SIG-M5 treated with dmso at 0.1 percent for 504 hours (cell line): ENCODE data around the gene NLRP1.
"Not testable (repeated sequence)": the region's sequence is repeated elsewhere in the genome, so short reads cannot be mapped to it uniquely, and the experiment has no call there.

Experiments used
- DNase-seq: peaks from one replicate; lab custom pipeline; 2025; ENCODE audit not compliant: unreplicated experiment; lab: John Stamatoyannopoulos, UW

NLRP1 gene

DNA sequence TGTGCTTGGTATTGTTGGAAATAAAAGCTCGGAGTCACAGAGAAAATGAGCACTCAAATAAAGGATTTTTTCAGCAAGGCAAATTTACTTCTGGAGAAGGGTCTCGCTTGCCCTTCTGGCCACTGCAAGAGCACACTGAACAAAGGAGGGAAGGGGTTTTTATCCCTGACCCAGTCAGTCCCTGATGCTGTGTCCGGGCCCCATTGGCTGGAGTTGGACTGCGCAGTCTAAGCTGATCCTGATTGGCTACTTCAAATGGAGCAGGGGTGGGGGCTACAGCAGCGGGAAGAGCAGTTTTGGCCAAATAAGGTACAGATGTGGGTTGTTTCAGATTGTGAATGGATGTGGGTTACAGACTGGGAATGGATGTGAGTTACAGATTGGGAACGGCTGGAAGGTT, 4.3 kb upstream of the NLRP1 start:
- no peak for DNase-seq

DNA sequence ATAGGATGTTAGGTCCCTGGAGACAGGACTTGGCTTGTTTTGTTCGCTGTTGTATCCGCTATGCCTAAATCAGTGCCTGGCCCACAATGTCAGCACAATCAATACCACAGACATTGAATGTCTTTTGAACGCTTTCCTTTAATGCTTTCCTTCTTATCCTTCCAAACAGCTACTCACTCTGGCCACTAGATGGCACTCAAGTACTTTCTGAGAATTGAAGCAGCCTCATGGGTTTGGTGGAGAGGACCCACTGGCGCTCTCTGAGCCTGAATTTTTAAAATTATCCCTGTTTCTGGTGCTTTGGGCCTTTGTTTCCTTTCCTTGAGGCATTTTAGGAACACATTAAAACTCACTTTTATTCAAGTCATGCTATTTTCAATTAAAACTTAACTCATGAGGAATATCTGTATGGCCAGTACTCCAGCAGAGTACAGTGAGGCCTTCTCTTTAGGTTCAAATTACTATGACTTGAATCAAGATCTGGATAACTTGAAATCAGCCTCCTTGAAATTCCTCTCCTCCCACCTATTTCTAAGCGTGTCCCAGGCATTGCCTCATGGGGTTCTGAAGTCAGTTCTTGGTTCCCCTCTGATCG, 3.2 kb upstream of the NLRP1 start:
- DNase-seq = peak; percentile 71

DNA sequence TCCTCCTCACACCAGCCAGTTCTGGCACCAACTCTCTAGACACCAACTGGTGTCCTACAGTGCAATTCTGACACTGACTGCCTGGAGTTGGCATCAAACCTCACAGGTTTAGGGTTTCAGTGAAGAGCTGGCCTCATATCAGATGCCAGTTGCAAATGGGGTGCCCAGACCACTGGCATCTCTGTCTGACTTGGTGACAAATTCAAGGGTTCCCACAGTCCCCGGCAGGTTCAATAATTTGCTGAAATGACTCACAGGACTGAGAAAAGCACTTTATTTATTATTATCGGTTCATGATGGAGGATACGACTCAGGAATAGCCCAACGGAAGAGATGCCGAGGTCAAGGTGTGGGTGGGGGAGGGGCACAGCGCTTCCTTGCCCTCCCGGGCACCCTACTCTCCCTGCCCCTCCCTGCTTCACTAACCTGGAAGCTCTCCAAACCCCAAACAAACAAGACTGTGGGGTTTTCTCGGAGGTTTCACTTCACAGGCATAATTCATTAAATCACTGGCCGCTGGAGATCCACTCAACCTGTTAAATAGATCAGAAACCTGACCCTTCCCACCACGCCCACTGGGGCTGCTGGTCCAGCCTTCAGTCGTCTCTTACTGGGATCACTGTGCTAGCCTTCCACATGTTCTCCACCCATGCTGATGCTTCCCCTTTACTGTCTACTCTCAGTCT, 1.7 kb upstream of the NLRP1 start:
- DNase-seq = no peak

DNA sequence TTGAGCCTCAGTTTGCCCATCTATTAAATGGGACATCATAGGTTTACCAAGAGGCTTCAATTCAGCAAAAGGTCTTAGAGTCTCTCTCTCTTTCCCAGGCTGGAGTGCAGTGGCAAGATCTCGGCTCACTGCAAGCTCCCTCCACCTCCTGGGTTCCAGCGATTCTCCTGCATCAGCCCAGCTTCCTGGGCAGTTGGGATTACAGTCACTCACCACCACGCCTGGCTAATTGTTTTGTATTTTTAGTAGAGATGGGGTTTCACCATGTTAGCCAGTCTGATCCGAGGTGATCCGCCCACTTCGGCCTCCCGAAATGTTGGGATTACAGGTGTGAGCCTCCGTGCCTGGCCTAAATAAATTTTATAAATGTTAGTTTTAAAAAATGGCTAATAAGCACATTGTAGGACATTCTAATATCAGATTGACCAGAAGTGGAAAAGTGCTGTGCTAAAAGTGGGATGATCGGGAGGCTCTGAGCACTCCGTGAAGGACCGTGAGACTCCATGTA, 1.0 kb upstream of the NLRP1 start:
- DNase-seq = no peak

DNA sequence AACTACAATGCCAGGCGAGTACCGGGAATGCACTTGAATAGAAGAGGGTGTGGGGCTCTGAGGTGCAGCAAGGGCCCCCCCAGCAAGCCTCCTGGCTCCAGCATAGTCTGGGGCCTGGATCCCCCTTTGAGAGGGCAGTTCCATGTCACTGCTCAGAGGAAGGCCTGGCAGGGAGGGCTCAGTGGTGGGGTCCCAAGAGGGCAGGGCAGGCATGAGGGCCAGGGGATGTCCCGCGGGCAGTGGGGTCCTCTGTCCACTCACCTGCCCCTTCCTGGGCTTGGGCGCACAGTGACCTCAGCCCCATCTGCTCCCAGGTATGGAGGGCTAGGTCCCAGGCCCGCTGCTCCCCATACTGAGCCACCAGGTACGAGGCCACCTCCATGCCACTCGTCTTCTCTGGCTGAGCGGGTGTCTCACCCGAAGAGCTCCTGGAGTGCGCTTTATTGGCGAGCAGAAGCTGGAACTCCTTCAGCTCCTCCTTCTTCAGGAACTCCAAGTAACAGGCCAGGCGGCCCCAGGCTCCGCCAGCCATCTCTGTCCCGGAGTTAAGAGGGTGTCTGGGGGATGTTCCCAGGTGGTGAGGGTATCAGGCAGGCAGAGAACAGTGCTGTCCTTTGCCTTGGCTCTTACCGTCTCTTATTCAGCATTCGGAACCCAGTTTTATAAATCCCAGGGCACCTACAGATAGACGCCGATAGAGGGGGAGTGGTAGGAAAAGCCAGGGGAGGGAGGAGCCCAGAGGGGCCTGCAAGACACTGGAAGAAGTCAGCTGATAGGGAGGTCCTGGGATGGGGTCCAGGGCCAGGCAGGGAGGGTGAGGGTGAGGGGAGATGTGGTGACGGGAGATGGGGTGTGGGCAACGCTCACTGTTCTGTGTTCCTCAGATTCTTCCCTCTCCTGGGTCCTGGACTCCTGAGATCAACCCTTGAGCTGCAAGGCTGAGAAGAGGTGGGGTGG, 605 bp downstream of the NLRP1 start:
- DNase-seq = no peak

DNA sequence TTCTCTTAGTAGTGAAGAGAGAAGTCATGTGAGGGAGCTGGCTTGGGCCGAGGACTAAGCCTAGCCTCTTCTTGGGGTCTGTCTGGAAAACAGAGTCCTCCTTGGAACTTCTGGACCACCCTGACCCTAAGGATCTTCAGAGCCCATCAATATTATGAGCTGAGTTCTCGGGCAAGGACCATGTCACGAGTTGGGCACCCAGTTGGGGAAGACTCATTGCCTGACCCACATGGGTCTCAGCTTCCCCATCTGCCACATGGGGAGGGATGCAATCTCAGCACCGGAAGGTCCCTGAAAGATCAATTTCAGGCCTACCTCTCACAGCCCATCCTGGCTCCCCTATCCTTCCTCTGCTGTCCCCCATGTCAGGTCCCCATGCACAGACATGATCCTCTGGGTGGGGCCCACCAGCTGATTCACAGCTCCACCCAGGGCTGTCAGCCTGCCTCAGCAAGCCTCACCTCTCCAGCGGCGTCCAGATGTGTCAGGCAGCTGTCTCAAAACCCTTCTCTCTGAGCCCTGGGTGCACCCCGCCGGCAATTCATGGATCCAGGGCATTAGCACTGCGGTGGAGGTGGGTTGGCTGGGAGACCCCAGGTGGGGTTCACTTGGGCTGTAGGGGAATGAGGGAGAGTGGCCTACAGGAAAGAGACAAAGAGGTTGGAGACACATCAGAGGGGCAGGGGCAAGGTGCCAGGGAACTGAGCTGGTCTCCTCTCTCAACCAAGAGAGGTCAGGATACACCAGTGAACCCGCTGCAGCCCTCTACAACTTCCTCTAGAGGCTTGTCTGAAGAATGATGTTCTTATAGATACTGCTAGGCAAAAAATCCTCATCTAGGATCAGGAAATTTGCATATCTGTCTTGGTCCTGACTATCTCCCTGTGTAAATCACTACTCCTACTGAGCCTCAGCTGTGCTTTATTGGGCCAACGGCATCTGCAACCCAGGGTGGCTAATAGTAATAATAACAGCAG, 1.8 kb downstream of the NLRP1 start:
- DNase-seq = no peak

DNA sequence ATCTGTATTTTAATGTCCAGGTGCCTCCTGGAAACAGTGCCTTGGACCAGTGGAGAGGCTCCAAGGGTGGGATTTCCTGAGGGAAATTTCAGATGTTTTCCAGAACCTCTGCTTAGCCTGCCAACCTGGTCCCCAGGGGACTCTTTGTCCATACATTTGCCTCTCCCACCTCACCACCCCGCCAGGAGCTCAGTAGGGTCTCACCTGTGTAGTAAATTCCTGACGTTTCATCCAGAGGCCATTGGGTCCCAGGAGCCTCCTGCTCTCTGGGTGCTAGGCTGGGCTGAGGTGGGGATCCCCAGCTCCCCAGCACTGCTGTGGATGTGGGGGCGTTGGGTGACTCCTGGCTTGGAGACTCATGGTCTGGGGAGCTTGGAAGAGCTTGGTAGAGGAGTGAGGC, 2.7 kb downstream of the NLRP1 start:
- no peak for DNase-seq

DNA sequence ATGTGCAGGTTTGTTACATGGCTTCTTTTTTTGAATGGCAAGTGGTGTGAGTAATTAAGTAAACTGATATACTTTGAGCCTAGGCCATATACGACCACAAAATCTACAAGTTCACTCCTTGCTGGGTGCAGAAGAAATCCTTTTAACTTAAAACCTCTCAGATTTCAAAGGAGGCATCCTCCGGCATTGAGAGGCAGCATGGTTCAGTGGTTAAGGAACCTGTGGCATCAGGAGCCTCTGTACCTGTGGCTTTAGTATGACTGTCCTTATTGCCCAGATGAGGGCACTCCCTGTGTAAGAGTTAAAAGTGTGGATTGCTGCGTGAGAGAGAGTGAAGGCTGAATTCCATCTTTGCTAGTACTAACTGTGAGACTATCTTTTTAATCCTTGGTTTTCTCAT, 3.3 kb downstream of the NLRP1 start:
- DNase-seq = no peak

DNA sequence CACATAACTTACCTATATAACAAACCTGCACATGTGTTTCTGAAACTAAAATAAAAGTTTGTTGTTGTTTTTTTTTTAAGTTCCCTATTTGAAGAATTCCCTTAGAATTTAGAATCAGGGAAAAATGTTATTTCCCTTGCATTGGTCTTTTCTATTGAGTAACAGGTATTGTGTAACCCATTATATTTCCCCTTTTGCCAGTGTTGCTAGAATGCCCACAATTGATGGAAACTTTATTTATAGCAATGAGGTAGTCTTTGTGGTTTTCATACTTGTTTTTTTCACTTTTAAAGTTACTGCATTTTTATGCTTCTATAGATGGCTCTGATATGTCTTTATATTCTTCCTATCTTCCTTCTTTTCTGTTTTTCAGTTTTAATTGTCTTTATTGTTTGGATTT, 3.9 kb downstream of the NLRP1 start:
- peak; percentile 75 for DNase-seq

DNA sequence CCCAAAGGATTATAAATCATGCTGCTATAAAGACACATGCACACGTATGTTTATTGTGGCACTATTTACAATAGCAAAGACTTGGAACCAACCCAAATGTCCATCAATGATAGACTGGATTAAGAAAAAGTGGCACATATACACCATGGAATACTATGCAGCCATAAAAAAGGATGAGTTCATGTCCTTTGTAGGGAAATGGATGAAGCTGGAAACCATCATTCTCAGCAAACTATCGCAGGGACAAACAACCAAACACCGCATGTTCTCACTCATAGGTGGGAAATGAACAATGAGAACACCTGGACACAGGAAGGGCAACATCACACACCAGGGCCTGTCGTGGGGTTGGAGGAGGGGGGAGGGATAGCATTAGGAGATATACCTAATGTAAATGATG, 5.5 kb downstream of the NLRP1 start:
- not testable (repeated sequence) for DNase-seq

DNA sequence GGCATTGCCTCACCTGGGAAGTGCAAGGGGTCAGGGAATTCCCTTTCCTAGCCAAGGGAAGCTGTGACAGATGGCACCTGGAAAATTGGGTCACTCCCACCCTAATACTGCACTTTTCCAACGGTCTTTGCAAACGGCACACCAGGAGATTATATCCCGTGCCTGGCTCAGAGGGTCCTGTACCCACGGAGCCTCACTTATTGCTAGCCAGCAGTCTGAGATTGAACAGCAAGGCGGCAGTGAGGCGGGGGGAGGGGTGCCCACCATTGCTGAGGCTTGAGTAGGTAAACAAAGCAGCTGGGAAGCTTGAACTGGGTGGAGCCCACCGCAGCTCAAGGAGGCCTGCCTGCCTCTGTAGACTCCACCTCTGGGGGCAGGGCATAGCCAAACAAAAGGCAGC, 11.3 kb downstream of the NLRP1 start:
- not testable (repeated sequence) for DNase-seq

DNA sequence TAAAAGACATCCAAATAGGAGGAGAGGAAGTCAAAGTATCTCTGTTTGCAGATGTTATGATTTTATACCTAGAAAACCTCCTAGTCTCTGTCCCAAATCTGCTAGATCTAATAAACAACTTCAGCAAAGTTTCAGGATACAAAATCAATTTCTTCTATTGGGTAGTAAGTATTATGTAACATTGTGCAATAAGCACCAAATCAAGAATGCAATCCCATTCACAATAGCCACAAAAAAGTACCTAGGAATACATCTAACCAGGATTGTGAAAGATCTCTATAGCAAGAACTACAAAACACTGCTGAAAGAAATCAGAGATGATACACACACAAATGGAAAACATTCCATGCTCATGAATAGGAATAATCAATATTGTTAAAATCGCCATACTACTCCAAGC, 13.0 kb downstream of the NLRP1 start:
- DNase-seq = no peak

DNA sequence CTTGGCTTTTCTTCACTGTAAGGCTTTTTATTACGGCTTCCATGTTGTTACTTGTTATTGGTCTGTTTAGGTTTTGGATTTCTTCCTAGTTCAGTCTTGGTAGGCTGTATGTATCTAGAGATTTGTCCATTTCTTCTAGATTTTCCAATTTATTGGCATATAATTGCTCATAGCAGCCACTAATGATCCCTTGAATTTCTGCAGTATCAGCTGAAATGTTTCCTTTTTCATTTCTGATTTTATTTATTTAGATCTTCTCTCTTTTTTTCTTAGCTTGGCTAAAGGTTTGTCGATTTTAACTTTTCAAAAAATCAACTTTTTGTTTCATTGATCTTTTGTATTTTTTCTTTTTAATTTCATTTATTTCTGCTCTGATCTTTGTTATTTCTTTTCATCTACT, 18.5 kb downstream of the NLRP1 start:
- DNase-seq = no peak

DNA sequence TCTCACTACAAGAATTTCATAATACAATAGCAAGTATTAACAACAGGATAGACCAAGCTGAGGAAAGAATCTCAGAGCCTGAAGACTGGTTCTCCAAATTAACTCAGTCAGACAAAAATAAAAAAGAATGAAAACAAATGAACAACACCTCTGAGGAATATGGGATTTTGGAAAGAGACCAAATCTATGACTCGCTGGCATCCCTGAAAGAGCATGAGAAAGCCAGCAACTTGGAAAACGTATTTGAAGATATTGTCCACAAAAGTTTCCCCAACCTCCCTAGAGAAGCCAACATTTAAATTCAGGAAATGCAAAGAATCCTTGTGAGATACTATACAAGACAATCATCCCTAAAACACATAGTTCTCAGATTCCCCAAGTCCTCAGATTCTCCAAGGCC, 20.9 kb downstream of the NLRP1 start:
- DNase-seq = no peak

DNA sequence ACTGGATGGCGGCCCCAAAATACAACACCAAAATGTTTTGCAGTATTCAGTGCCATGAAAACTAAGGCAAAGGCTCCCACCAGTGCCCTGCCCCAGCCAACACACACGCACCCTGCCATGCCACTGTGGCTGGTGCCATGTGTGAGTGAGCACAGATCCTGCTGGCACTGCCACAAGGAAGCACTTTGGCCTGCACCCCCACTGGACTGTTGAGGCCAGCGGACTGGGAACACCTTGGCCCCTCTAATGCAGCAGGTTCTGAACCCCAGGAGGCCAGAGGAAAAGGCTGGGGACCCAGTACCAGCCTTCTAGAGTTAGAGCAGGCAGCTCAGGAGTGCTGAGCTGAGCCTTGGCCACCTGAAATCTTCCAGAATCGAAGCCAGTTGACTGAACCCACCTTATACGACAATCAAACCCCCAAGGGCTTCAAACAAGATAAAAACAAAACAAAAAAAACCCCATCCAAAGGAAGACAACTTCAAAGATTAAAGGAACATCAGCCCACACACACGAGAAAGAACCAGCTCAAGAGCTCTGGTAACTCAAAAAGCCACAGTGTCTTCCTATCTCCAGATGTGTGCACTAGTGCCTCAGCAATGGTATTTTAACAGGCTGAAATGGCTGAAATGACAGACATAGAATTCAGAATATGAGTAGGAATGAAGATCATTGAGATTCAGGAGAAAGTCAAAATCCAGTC, 21.5 kb downstream of the NLRP1 start:
- no peak for DNase-seq

DNA sequence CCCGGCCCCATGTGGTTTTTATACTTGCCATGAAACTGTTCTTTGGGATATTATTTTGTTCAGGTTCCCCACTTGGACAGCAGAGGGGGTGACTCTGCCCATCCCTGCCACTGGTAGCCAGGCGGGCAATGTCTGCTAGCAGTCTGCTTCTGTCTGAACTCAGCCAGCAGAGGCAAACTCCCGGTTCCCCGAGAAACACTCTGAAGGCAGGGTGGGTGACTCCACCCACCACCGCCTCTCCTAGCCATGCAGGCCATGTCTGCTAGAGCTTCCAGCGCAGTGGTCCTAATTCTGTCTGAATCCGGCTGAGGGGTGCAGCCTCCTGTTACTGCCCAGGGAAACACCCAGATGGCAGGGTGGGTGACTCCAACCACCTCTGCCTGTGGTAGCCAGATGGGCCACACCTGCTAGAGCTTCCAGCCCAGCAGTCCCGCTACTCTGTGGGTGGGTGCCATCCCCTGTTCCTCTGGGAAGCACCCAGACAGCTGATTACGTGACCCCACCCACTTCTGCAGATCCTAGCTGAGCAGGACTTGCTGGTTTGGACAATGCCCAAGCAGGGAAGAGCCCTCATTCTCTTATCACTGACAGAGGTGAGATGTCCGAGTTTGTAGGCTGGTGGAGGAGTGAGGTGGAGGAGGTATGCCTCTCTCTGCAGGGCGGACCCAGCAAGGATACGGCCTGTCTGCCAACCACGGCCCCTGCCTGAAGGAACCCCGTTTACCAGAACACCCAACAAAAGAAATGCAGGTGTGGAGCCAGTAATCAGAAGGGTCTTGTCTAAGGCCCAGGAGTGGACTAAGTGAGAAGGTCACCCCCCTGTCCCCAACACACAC, 22.4 kb downstream of the NLRP1 start:
- DNase-seq = no peak

DNA sequence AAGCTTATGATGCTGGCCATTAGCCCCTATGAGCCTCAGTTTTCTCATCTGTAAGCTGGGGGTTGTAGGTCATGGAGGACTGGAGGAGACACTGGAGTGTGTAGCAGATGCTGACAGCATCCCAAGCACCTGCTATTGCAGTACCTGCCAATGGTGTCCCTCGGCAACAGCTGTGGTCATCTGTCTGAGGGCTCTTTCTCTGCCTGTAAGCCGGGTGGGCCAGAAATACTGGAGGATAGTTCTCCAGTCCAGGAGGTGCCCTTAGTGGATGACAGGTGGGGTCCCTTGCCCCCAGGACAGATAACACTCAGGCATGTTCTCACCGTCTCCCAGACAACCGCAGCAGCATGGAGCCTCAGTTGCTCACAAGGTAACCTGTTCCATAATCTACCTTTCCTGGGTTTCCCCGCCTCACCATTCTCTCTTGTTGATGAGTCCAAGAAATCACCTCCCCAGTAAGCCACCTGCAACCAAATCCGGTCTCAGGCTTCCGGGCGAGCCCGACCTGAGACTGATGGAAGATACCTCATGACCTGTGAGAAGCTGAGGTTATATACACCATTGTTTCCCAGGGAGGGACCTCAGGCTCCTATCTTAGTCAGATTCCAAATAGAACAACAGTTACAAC, 23.8 kb downstream of the NLRP1 start:
- DNase-seq = no peak
